H1 (cell line): ENCODE data around the gene PRKN. TPM values are rescaled to one million over a fixed set of nuclear protein-coding genes. Genes with fewer than 3 reads are reported as not detected.

ENCODE experiments used
- CTCF ChIA-PET: fragments of 300-600 bp; sonication (Branson Sonifier 250); formaldehyde crosslinking; loops from one replicate; lab custom pipeline; 2021; ENCODE audit not compliant: partially characterized antibody; lab: Charles Lee
- POLR2A ChIA-PET: fragments of 300-600 bp; sonication (Branson Sonifier 250); formaldehyde crosslinking; loops from one replicate; lab custom pipeline; 2021; ENCODE audit warnings: inconsistent platforms; ENCODE audit not compliant: partially characterized antibody; lab: Charles Lee
- DNase-seq, 2 experiments: peaks; one replicate each; pipeline versions ENCODE4 v3.0.0 to v3.0.0-alpha.2; 2010 to 2022; ENCODE audit warnings: low spot score in 2 of 2, low read depth in 1 of 2, mixed read lengths in 1 of 2
- FAIRE-seq: peaks from 2 replicates; lab custom pipeline; 2011; peaks lifted over from hg19 to GRCh38; lab: Jason Lieb, UNC
- H2AFZ ChIP-seq: 2 replicates; pipeline ENCODE4 v1.8.1; 2012; ENCODE audit warnings: low read length, inconsistent platforms
- H2AK5ac ChIP-seq: 2 replicates; pipeline ENCODE4 v1.6.1; 2013; ENCODE audit warnings: low read depth, low read length
- H2BK120ac ChIP-seq: replicated peaks from 2 replicates; pipeline ENCODE3; 2013; ENCODE audit warnings: low read depth, low read length, inconsistent platforms
- H2BK12ac ChIP-seq: 2 replicates; pipeline ENCODE4 v1.6.1; 2013; ENCODE audit warnings: low read depth, low read length
- H2BK15ac ChIP-seq: 2 replicates; pipeline ENCODE4 v1.6.1; 2013; ENCODE audit warnings: low read length
- H2BK20ac ChIP-seq: 2 replicates; pipeline ENCODE4 v1.6.1; 2013; ENCODE audit warnings: low read length
- H2BK5ac ChIP-seq: 2 replicates; pipeline ENCODE4 v1.6.1; 2013; ENCODE audit warnings: low read depth, low read length
- H3K14ac ChIP-seq: 2 replicates; pipeline ENCODE4 v1.6.1; 2013; ENCODE audit warnings: inconsistent platforms; ENCODE audit not compliant: insufficient read length
- H3K18ac ChIP-seq: 2 replicates; pipeline ENCODE4 v1.6.1; 2013; ENCODE audit warnings: low read length; ENCODE audit errors: extremely low read depth
- H3K23ac ChIP-seq: 2 replicates; pipeline ENCODE4 v1.6.1; 2013; ENCODE audit warnings: inconsistent platforms; ENCODE audit not compliant: insufficient read length
- H3K23me2 ChIP-seq: 2 replicates; pipeline ENCODE4 v1.6.1; 2013; ENCODE audit warnings: low read depth, low read length
- H3K27ac ChIP-seq: 2 replicates; pipeline ENCODE4 v1.6.1; 2011; ENCODE audit warnings: low read depth, low read length, inconsistent platforms
- H3K27me3 ChIP-seq, 4 experiments: replicated peaks in 1 of 4; 1 replicate in 1 of 4; 2 replicates in 3 of 4; pipeline versions ENCODE4 v1.6.1 to v1.8.1; 2011 to 2013; ENCODE audit warnings: low read length in 3 of 4, mild to moderate bottlenecking in 3 of 4, inconsistent platforms in 2 of 4, mixed read lengths in 2 of 4, moderate library complexity in 1 of 4; ENCODE audit not compliant: control insufficient read depth in 3 of 4, insufficient read depth in 3 of 4; ENCODE audit errors: extremely low read depth in 1 of 4
- H3K36me3 ChIP-seq, 4 experiments: 2 replicates each; pipeline versions ENCODE4 v1.6.1 to v1.8.1; 2011 to 2013; ENCODE audit warnings: mild to moderate bottlenecking in 4 of 4, low read length in 3 of 4, moderate library complexity in 2 of 4, control low read depth in 1 of 4, inconsistent platforms in 1 of 4; ENCODE audit not compliant: insufficient read depth in 4 of 4, control insufficient read depth in 2 of 4
- H3K4ac ChIP-seq: replicated peaks from 2 replicates; pipeline ENCODE3; 2013; ENCODE audit warnings: low read length, low read depth, mixed read lengths, inconsistent platforms; ENCODE audit not compliant: insufficient read length
- H3K4me1 ChIP-seq, 4 experiments: replicated peaks in 1 of 4; 1 replicate in 1 of 4; 2 replicates in 3 of 4; pipeline versions ENCODE4 v1.6.1 to v1.8.1; 2011 to 2013; ENCODE audit warnings: low read length in 3 of 4, inconsistent platforms in 2 of 4, mixed read lengths in 1 of 4; ENCODE audit not compliant: insufficient read depth in 4 of 4, control insufficient read depth in 3 of 4
- H3K4me2 ChIP-seq, 2 experiments: 2 replicates each; pipeline versions ENCODE4 v1.6.1 to v1.8.1; 2011 to 2013; ENCODE audit warnings: low read depth in 2 of 2, low read length in 2 of 2, control low read depth in 1 of 2, inconsistent platforms in 1 of 2, mild to moderate bottlenecking in 1 of 2; ENCODE audit not compliant: insufficient read depth in 1 of 2
- H3K4me3 ChIP-seq, 4 experiments: fragments of 200-600, 300-600 bp in 1 of 4; sonication (generic), shearing (Covaris generic), sonication (Bioruptor Twin) in 1 of 4; 2 replicates each; pipeline versions ENCODE4 v1.5.1 to v1.8.1; 2011 to 2016; ENCODE audit warnings: low read length in 4 of 4, low read depth in 3 of 4, control low read depth in 2 of 4, inconsistent platforms in 2 of 4, mild to moderate bottlenecking in 2 of 4, mixed read lengths in 1 of 4, moderate library complexity in 1 of 4; ENCODE audit not compliant: insufficient read depth in 2 of 4; ENCODE audit errors: extremely low read depth in 1 of 4
- H3K56ac ChIP-seq: replicated peaks from 2 replicates; pipeline ENCODE3; 2013; ENCODE audit warnings: low read depth, mild to moderate bottlenecking, mixed read lengths, low read length, inconsistent platforms; ENCODE audit not compliant: insufficient read length
- H3K79me1 ChIP-seq: 2 replicates; pipeline ENCODE4 v1.6.1; 2013; ENCODE audit warnings: low read depth, low read length, control low read depth
- H3K79me2 ChIP-seq, 2 experiments: 2 replicates each; pipeline versions ENCODE4 v1.6.1 to v1.8.1; 2012 to 2013; ENCODE audit warnings: low read length in 2 of 2, mild to moderate bottlenecking in 2 of 2, inconsistent platforms in 1 of 2; ENCODE audit not compliant: insufficient read depth in 2 of 2, control insufficient read depth in 1 of 2
- H3K9ac ChIP-seq, 4 experiments: replicated peaks in 1 of 4; 1 replicate in 1 of 4; 2 replicates in 3 of 4; pipeline versions ENCODE4 v1.6.1 to v1.8.1; 2011 to 2013; ENCODE audit warnings: low read depth in 3 of 4, low read length in 3 of 4, control low read depth in 2 of 4, mild to moderate bottlenecking in 2 of 4, moderate library complexity in 2 of 4, inconsistent platforms in 1 of 4; ENCODE audit errors: extremely low read depth in 1 of 4
- H3K9me3 ChIP-seq, 2 experiments: 2 replicates each; pipeline versions ENCODE4 v1.6.1 to v1.8.1; 2012 to 2013; ENCODE audit warnings: mild to moderate bottlenecking in 2 of 2, moderate library complexity in 2 of 2, control low read depth in 1 of 2, inconsistent platforms in 1 of 2, low read depth in 1 of 2, low read length in 1 of 2, mixed read lengths in 1 of 2; ENCODE audit not compliant: insufficient read depth in 2 of 2
- H4K20me1 ChIP-seq, 2 experiments: replicated peaks in 1 of 2; 2 replicates each; pipeline versions ENCODE3 to v1.8.1; 2011 to 2013; ENCODE audit warnings: inconsistent platforms in 2 of 2, low read length in 2 of 2, mild to moderate bottlenecking in 1 of 2; ENCODE audit not compliant: insufficient read depth in 2 of 2, control insufficient read depth in 1 of 2
- H4K5ac ChIP-seq: 2 replicates; pipeline ENCODE4 v1.6.1; 2013; ENCODE audit warnings: low read length, low read depth, mixed read lengths, inconsistent platforms; ENCODE audit not compliant: insufficient read length
- H4K8ac ChIP-seq: 2 replicates; pipeline ENCODE4 v1.8.0; 2013; ENCODE audit warnings: mild to moderate bottlenecking, moderate library complexity, low read length, inconsistent platforms; ENCODE audit not compliant: insufficient read depth; ENCODE audit errors: extremely low read depth
- H4K91ac ChIP-seq: replicated peaks from 2 replicates; pipeline ENCODE3; 2013; ENCODE audit warnings: low read length, mixed read lengths, inconsistent platforms; ENCODE audit not compliant: insufficient read length
- BACH1 ChIP-seq: IDR thresholded peaks from 2 replicates; pipeline ENCODE4 v1.6.1; 2012; ENCODE audit warnings: low read length, improper control_type of control experiment
- WGBS, 2 experiments: shearing (Covaris generic) in 1 of 2; methylation state at CpG; one replicate each; pipeline versions ENCODE4 v1.1.6 to v1.1.7; 2013 to 2015; ENCODE audit warnings: low lambda C conversion rate in 2 of 2, mixed read lengths in 2 of 2, inconsistent platforms in 1 of 2, low coverage in 1 of 2, missing lambda C conversion rate in 1 of 2; ENCODE audit not compliant: insufficient replicate concordance in 2 of 2, insufficient coverage in 1 of 2, insufficient read length in 1 of 2; ENCODE audit errors: extremely low coverage in 1 of 2, missing lambda C conversion rate in 1 of 2; 5-methylcytosine and 5-hydroxymethylcytosine counted together
- polyA plus RNA-seq, 7 experiments: library from polyadenylated mRNA; depleted of rRNA in 3 of 7; stranded (reverse) in 5 of 7; unstranded in 2 of 7; fragments of >200 nt in 5 of 7; fragments of 200-250 nt in 2 of 7; gene quantifications; 1 replicate in 5 of 7; 2 replicates in 1 of 7; 4 replicates in 1 of 7; pipeline versions ENCODE4 v1.2.1 to v1.2.3, GENCODE V29; 2011 to 2013; ENCODE audit warnings: missing spikeins in 2 of 7, mixed read lengths in 2 of 7
- total RNA-seq: library from RNA; stranded (reverse); fragmentation: NEBNext Ultra II Directional; extraction: Animal tissue kit (Norgen Biotek cat#: 25700); gene quantifications from 2 replicates; pipeline ENCODE4 v1.2.1, GENCODE V29; 2021

The PRKN gene
- total and polyA plus RNA-seq, 2 of the 8 experiments (the other 6 are each of a cell fraction or from before 2014, with no cell fraction given) = 0.13 to 0.29 TPM

DNA sequence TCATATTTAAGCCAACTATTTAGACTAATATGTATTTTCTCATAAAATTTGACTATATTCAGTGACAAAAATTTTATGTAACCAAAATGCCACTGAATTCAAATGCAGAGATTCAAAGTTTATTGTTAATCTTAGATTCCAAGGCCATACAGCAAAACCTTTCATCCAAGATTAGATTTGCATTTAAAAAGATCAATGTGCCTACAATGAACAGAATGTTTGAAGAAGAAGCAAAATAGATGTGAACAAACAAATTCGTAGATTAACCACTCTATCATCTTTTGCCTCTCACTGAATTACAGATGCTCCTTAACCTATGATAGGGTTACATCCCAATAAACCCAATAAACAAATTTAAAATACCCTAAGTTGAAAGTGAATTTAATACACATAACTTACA is 121.7 kb downstream of the PRKN start:
- H2AFZ ChIP-seq = no peak overlapping the region
- CTCF ChIA-PET = no interaction called here
- no peak overlapping the region for H2AK5ac ChIP-seq
- POLR2A ChIA-PET = interaction anchor here (0.6 kb wide), 1 partner anchor 22 kb away, joined by 3 read pairs; no protein-coding TSS in a partner anchor
- no peak overlapping the region for H3K9ac ChIP-seq
- H4K20me1 ChIP-seq = no peaks in the 10 kb centered on the region
- H4K5ac ChIP-seq = no peak overlapping the region
- no peak overlapping the region for H2BK15ac ChIP-seq
- no peak overlapping the region for H4K8ac ChIP-seq
- no peak overlapping the region for H2BK12ac ChIP-seq
- H3K23ac ChIP-seq = no peak overlapping the region
- H3K9me3 ChIP-seq = no peaks in the 10 kb centered on the region
- no peak overlapping the region for H3K14ac ChIP-seq
- no peak overlapping the region for H2BK120ac ChIP-seq
- H2BK5ac ChIP-seq = no peak overlapping the region
- H2BK20ac ChIP-seq = no peak overlapping the region
- H3K4me1 ChIP-seq = peaks cover 0 to 9% (median 4%) of the 10 kb centered on the region in 4 experiments; a peak in 3 of 7 replicates
- H3K27ac ChIP-seq = no peak overlapping the region
- no peak overlapping the region for H4K91ac ChIP-seq
- H3K4me2 ChIP-seq = no peak overlapping the region
- DNase-seq = no peak
- H3K4me3 ChIP-seq = no peak overlapping the region
- H3K79me2 ChIP-seq = no peaks in the 10 kb centered on the region
- no peak for FAIRE-seq
- H3K23me2 ChIP-seq = no peaks in the 10 kb centered on the region
- H3K56ac ChIP-seq = no peak overlapping the region
- no peaks in the 10 kb centered on the region for H3K79me1 ChIP-seq
- H3K4ac ChIP-seq = no peak overlapping the region
- H3K18ac ChIP-seq = no peak overlapping the region
- no peaks in the 10 kb centered on the region for H3K36me3 ChIP-seq
- 96% methylated on average over 1 of the region's 1 CpG; no CpG with 5 or more reads in 1 of the 2 experiments for whole genome bisulfite sequencing, 2 experiments
- no peaks in the 10 kb centered on the region for H3K27me3 ChIP-seq
- TF ChIP-seq BACH1 = no peak
